H9 (cell line): ENCODE results near the gene KCNMA1. TPM values are rescaled to one million over a fixed set of nuclear protein-coding genes. Genes with fewer than 3 reads are reported as not detected.

Experiments
- DNase-seq: peaks from one replicate; pipeline ENCODE4 v3.0.0-alpha.2; 2017
- H2AFZ ChIP-seq: one replicate; pipeline ENCODE4 v1.6.1; 2013; ENCODE audit warnings: mild to moderate bottlenecking, low read length, control low read depth, moderate library complexity
- H2AK5ac ChIP-seq: 2 replicates; pipeline ENCODE4 v1.6.1; 2013; ENCODE audit warnings: low read length, control low read depth, mixed read lengths; ENCODE audit not compliant: insufficient read length
- H2BK120ac ChIP-seq: one replicate; pipeline ENCODE4 v1.6.1; 2013; ENCODE audit warnings: low read depth, mild to moderate bottlenecking, low read length, control low read depth, inconsistent platforms; ENCODE audit not compliant: poor library complexity, severe bottlenecking
- H2BK12ac ChIP-seq: 2 replicates; pipeline ENCODE4 v1.6.1; 2013; ENCODE audit warnings: low read length, control low read depth, mixed read lengths, low read depth; ENCODE audit not compliant: insufficient read length
- H2BK15ac ChIP-seq: 2 replicates; pipeline ENCODE4 v1.6.1; 2013; ENCODE audit warnings: low read depth, low read length, control low read depth
- H2BK20ac ChIP-seq: one replicate; pipeline ENCODE4 v1.6.1; 2013; ENCODE audit warnings: low read depth, mild to moderate bottlenecking, low read length, control low read depth, inconsistent platforms; ENCODE audit not compliant: poor library complexity, severe bottlenecking
- H2BK5ac ChIP-seq: 2 replicates; pipeline ENCODE4 v1.6.1; 2013; ENCODE audit warnings: low read length, control low read depth, mixed read lengths; ENCODE audit not compliant: insufficient read length
- H3K14ac ChIP-seq: 2 replicates; pipeline ENCODE4 v1.6.1; 2013; ENCODE audit warnings: low read length, control low read depth; ENCODE audit not compliant: insufficient read depth
- H3K18ac ChIP-seq: 2 replicates; pipeline ENCODE4 v1.6.1; 2013; ENCODE audit warnings: low read depth, mild to moderate bottlenecking, mixed read lengths, low read length, control low read depth; ENCODE audit not compliant: insufficient read length
- H3K23ac ChIP-seq: 2 replicates; pipeline ENCODE4 v1.6.1; 2013; ENCODE audit warnings: low read length, control low read depth, mixed read lengths, low read depth; ENCODE audit not compliant: insufficient read length
- H3K23me2 ChIP-seq: 2 replicates; pipeline ENCODE4 v1.6.1; 2013; ENCODE audit warnings: low read depth, mild to moderate bottlenecking, mixed read lengths, low read length, control low read depth; ENCODE audit not compliant: insufficient read length, poor library complexity, severe bottlenecking
- H3K27ac ChIP-seq: 2 replicates; pipeline ENCODE4 v1.5.1; 2013; ENCODE audit warnings: low read length, control low read depth, mixed read lengths, low read depth; ENCODE audit not compliant: insufficient read length
- H3K27me3 ChIP-seq: 2 replicates; pipeline ENCODE4 v1.6.1; 2013; ENCODE audit warnings: low read length, control low read depth, inconsistent platforms; ENCODE audit not compliant: insufficient read depth
- H3K4ac ChIP-seq: 2 replicates; pipeline ENCODE4 v1.6.1; 2013; ENCODE audit warnings: low read depth, mild to moderate bottlenecking, control low read depth, inconsistent platforms, low read length, moderate library complexity
- H3K4me1 ChIP-seq: 2 replicates; pipeline ENCODE4 v1.6.1; 2013; ENCODE audit warnings: low read length, control low read depth, inconsistent platforms; ENCODE audit not compliant: insufficient read depth
- H3K4me2 ChIP-seq: 2 replicates; pipeline ENCODE4 v1.6.1; 2013; ENCODE audit warnings: low read length, control low read depth, mixed read lengths; ENCODE audit not compliant: insufficient read length, insufficient read depth
- H3K56ac ChIP-seq: 2 replicates; pipeline ENCODE4 v1.6.1; 2013; ENCODE audit warnings: low read depth, mild to moderate bottlenecking, mixed read lengths, low read length, control low read depth; ENCODE audit not compliant: insufficient read length
- H3K79me1 ChIP-seq: 2 replicates; pipeline ENCODE4 v1.6.1; 2013; ENCODE audit warnings: low read depth, mild to moderate bottlenecking, moderate library complexity, low read length, control low read depth, inconsistent platforms; ENCODE audit not compliant: insufficient read depth, poor library complexity, severe bottlenecking
- H3K79me2 ChIP-seq: 2 replicates; pipeline ENCODE4 v1.6.1; 2013; ENCODE audit warnings: low read length, control low read depth, inconsistent platforms; ENCODE audit not compliant: insufficient read depth
- H3K9ac ChIP-seq: 2 replicates; pipeline ENCODE4 v1.6.1; 2013; ENCODE audit warnings: low read length, control low read depth, mixed read lengths; ENCODE audit not compliant: insufficient read length; ENCODE audit errors: extremely low read depth
- H3K9me3 ChIP-seq: one replicate; pipeline ENCODE4 v1.6.1; 2013; ENCODE audit warnings: low read depth, low read length, inconsistent platforms; ENCODE audit not compliant: control insufficient read depth
- H3T11ph ChIP-seq: one replicate; pipeline ENCODE4 v1.6.1; 2013; ENCODE audit warnings: mild to moderate bottlenecking, low read length, control low read depth, inconsistent platforms
- H4K20me1 ChIP-seq: one replicate; pipeline ENCODE4 v1.6.1; 2013; ENCODE audit not compliant: control insufficient read depth, insufficient read length, insufficient read depth
- H4K5ac ChIP-seq: 2 replicates; pipeline ENCODE4 v1.6.1; 2013; ENCODE audit warnings: low read depth, mild to moderate bottlenecking, mixed read lengths, low read length, control low read depth; ENCODE audit not compliant: insufficient read length
- H4K8ac ChIP-seq: replicated peaks from 2 replicates; pipeline ENCODE4 v1.6.1; 2013; ENCODE audit warnings: low read length, control low read depth, mixed read lengths, low read depth; ENCODE audit not compliant: insufficient read length
- H4K91ac ChIP-seq: 2 replicates; pipeline ENCODE4 v1.6.1; 2013; ENCODE audit warnings: low read depth, mild to moderate bottlenecking, moderate library complexity, mixed read lengths, low read length, control low read depth; ENCODE audit not compliant: insufficient read length
- H3K27ac Mint-ChIP-seq, 3 experiments: 2 replicates in 2 of 3; 3 replicates in 1 of 3; pipeline ENCODE4 v1.8.0; 2020 to 2021; ENCODE audit warnings: mixed read lengths in 3 of 3, mild to moderate bottlenecking in 1 of 3, moderate library complexity in 1 of 3
- H3K27me3 Mint-ChIP-seq: 2 replicates; pipeline ENCODE4 v1.8.0; 2021; ENCODE audit warnings: low read depth, mild to moderate bottlenecking, moderate library complexity, mixed read lengths
- H3K36me3 Mint-ChIP-seq, 3 experiments: 2 replicates in 2 of 3; 3 replicates in 1 of 3; pipeline ENCODE4 v1.8.0; 2020 to 2021; ENCODE audit warnings: low read depth in 3 of 3, mixed read lengths in 3 of 3; ENCODE audit not compliant: insufficient read depth in 1 of 3
- H3K4me1 Mint-ChIP-seq, 2 experiments: 2 replicates each; pipeline ENCODE4 v1.8.0; 2020; ENCODE audit warnings: mixed read lengths in 2 of 2
- H3K4me3 Mint-ChIP-seq, 2 experiments: 2 replicates in 1 of 2; 3 replicates in 1 of 2; pipeline ENCODE4 v1.8.0; 2020 to 2021; ENCODE audit warnings: mild to moderate bottlenecking in 2 of 2, mixed read lengths in 2 of 2, moderate library complexity in 1 of 2
- H3K9me3 Mint-ChIP-seq, 2 experiments: 2 replicates in 1 of 2; 3 replicates in 1 of 2; pipeline ENCODE4 v1.8.0; 2020; ENCODE audit warnings: mild to moderate bottlenecking in 2 of 2, mixed read lengths in 2 of 2, moderate library complexity in 1 of 2
- WGBS: extraction: QIAGEN DNeasy Blood & Tissue Kit; methylation state at CpG from one replicate; pipeline ENCODE4 v1.1.7; 2013; ENCODE audit warnings: missing lambda C conversion rate, low lambda C conversion rate, mixed read lengths; ENCODE audit not compliant: insufficient read length; ENCODE audit errors: extremely low coverage; 5-methylcytosine and 5-hydroxymethylcytosine counted together
- total RNA-seq: library from RNA; stranded (reverse); gene quantifications from 2 replicates; pipeline ENCODE4 v1.2.1, GENCODE V29; 2021
- TF ChIP-seq, protein P1 (sequence below): fragments of 200-600 bp; sonication (generic); conservative IDR thresholded peaks from 3 replicates; pipeline ENCODE4 v1.8.0; 2021; ENCODE audit warnings: antibody characterized with exemption, mild to moderate bottlenecking

Gene KCNMA1
- total RNA-seq, 1 experiment from 2014 or later = 2.0 TPM

DNA sequence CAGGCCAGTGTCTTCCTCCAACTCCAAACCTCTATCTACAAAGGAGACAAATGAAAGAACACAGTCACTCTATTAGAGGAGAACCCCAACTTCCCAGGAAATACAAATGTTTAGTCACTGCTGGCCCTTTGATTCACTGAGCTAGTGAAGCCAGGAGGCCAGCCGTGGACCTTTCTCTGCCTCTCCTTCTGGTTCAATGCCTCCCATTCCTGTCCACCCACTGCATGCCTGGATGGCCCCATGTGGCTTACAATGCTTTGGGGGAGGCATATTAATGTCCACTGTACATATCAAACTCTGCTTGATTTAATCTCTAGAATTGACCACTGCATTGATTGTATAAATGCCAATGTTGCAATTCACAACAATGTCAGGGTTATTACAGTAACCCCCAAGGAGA lies 687.3 kb downstream of the KCNMA1 start:
- Histone ChIP-seq H2BK12ac (no peak overlapping the region), H4K20me1 (no peaks in the 10 kb centered on the region), H3K9me3 (no peaks in the 10 kb centered on the region), H4K8ac (no peak overlapping the region), H3K18ac (no peak overlapping the region), H2BK20ac (no peak overlapping the region), H3T11ph (no peak overlapping the region), H3K27me3 (no peaks in the 10 kb centered on the region), H3K56ac (no peak overlapping the region), H2BK120ac (no peak overlapping the region), H3K79me2 (no peaks in the 10 kb centered on the region), H3K4me2 (no peak overlapping the region), H3K9ac (no peak overlapping the region), H2BK5ac (no peak overlapping the region), H3K23me2 (no peaks in the 10 kb centered on the region), H3K14ac (no peak overlapping the region), H3K4ac (no peak overlapping the region), H3K79me1 (no peaks in the 10 kb centered on the region), H2AK5ac (no peak overlapping the region), H4K5ac (no peak overlapping the region), H3K4me1 (no peaks in the 10 kb centered on the region), H3K23ac (no peak overlapping the region), H2AFZ (no peak overlapping the region), H3K27ac (no peak overlapping the region), H4K91ac (no peak overlapping the region), H2BK15ac (no peak overlapping the region)
- Mint-ChIP-seq H3K27ac (no peak overlapping the region), H3K4me3 (no peak overlapping the region), H3K9me3 (no peaks in the 10 kb centered on the region), H3K4me1 (no peaks in the 10 kb centered on the region), H3K27me3 (no peaks in the 10 kb centered on the region; the same call in 1 of the 2 replicates), H3K36me3 (no peaks in the 10 kb centered on the region)
- DNase-seq = no peak
- TF ChIP-seq, protein P1, sequence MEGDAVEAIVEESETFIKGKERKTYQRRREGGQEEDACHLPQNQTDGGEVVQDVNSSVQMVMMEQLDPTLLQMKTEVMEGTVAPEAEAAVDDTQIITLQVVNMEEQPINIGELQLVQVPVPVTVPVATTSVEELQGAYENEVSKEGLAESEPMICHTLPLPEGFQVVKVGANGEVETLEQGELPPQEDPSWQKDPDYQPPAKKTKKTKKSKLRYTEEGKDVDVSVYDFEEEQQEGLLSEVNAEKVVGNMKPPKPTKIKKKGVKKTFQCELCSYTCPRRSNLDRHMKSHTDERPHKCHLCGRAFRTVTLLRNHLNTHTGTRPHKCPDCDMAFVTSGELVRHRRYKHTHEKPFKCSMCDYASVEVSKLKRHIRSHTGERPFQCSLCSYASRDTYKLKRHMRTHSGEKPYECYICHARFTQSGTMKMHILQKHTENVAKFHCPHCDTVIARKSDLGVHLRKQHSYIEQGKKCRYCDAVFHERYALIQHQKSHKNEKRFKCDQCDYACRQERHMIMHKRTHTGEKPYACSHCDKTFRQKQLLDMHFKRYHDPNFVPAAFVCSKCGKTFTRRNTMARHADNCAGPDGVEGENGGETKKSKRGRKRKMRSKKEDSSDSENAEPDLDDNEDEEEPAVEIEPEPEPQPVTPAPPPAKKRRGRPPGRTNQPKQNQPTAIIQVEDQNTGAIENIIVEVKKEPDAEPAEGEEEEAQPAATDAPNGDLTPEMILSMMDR = no peak
- WGBS = no CpG with 5 or more reads among the region's 1 CpG
